GM23338 (cell line): ENCODE data around the gene DAPK2. TPM values are rescaled to one million over a fixed set of nuclear protein-coding genes. Genes with fewer than 3 reads are reported as not detected.

Source experiments
- CREB1 ChIP-seq: fragments of 250-450 bp; sonication (Bioruptor Pico); IDR thresholded peaks from 2 replicates; pipeline ENCODE4 v1.5.0; 2020; ENCODE audit warnings: low read depth, mild to moderate bottlenecking, moderate library complexity
- EZH2 ChIP-seq: fragments of 200-600 bp; sonication (generic); IDR thresholded peaks from one replicate; pipeline ENCODE4 v1.8.0; 2017; ENCODE audit warnings: antibody characterized with exemption, mild to moderate bottlenecking, low read depth; ENCODE audit not compliant: unreplicated experiment
- EZH2phosphoT487 ChIP-seq: fragments of 200-600 bp; sonication (generic); IDR thresholded peaks from one replicate; pipeline ENCODE4 v1.8.1; 2018; ENCODE audit warnings: antibody characterized with exemption; ENCODE audit not compliant: unreplicated experiment
- JUNB ChIP-seq: IDR thresholded peaks from one replicate; pipeline ENCODE4 v1.6.1; 2016; ENCODE audit warnings: antibody characterized with exemption; ENCODE audit not compliant: unreplicated experiment
- NANOG ChIP-seq: IDR thresholded peaks from 2 replicates; pipeline ENCODE4 v1.6.1; 2016; ENCODE audit warnings: antibody characterized with exemption, borderline replicate concordance
- REST ChIP-seq: IDR thresholded peaks from one replicate; pipeline ENCODE4 v1.6.1; 2018; ENCODE audit warnings: antibody characterized with exemption; ENCODE audit not compliant: unreplicated experiment
- ZNF114 ChIP-seq: fragments of 250-450 bp; sonication (Bioruptor Pico); IDR thresholded peaks from 2 replicates; pipeline ENCODE4 v1.5.0; 2020; ENCODE audit warnings: mild to moderate bottlenecking, moderate library complexity
- ZNF462 ChIP-seq: fragments of 250-450 bp; sonication (Bioruptor Pico); IDR thresholded peaks from 2 replicates; pipeline ENCODE4 v1.5.0; 2020; ENCODE audit warnings: mild to moderate bottlenecking, moderate library complexity
- polyA plus RNA-seq: library from polyadenylated mRNA; unstranded; fragments of >200 nt; fragmentation: Nextera tagmentation; extraction: Ambion mirVana; gene quantifications from 2 replicates; pipeline ENCODE4 v1.2.1, GENCODE V29; 2016
- total RNA-seq: library from RNA; depleted of rRNA; stranded (reverse); fragments of >200 nt; shearing (Covaris generic); gene quantifications from 2 replicates; pipeline ENCODE4 v1.2.3, GENCODE V29; 2014
- TF ChIP-seq, protein P1 (sequence below): IDR thresholded peaks from 2 replicates; pipeline ENCODE4 v1.6.1; 2016; ENCODE audit warnings: antibody characterized with exemption

Gene DAPK2
- total and polyA plus RNA-seq, 2 experiments from 2014 or later, result 1.6 to 3.1 TPM

- TF ChIP-seq ZNF462 (CRISPR knock-in tag) (no peak), ZNF114 (CRISPR knock-in tag) (no peak), EZH2phosphoT487 (no peak), JUNB (no peak), REST (no peak), CREB1 (no peak), EZH2 (no peak), NANOG (no peak)
- TF ChIP-seq, protein P1, sequence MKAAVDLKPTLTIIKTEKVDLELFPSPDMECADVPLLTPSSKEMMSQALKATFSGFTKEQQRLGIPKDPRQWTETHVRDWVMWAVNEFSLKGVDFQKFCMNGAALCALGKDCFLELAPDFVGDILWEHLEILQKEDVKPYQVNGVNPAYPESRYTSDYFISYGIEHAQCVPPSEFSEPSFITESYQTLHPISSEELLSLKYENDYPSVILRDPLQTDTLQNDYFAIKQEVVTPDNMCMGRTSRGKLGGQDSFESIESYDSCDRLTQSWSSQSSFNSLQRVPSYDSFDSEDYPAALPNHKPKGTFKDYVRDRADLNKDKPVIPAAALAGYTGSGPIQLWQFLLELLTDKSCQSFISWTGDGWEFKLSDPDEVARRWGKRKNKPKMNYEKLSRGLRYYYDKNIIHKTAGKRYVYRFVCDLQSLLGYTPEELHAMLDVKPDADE, result no peak
Measured at GRCh38 chr15:63888146-63888545, 158.1 kb downstream of the DAPK2 start (continued).
